GM12878 (cell line): ENCODE results near the gene CPNE5. TPM values are rescaled to one million over a fixed set of nuclear protein-coding genes. Genes with fewer than 3 reads are reported as not detected.
A peak's percentile ranks its signal among the peaks of the same experiment; 100 is the strongest.

ENCODE experiments used
- ATAC-seq: fragments of 200-7000 bp; cut with Tn5 transposase; 3 replicates; pipeline ENCODE4 v1.9.1; 2020; ENCODE audit warnings: mild to moderate bottlenecking, moderate library complexity
- BruUV-seq: library from RNA; stranded (reverse); fragments of 400-500 nt; replicated peaks from 2 replicates; lab custom pipeline; 2021; lab: Mats Ljungman, UMichigan
- CTCF ChIA-PET: fragments of 300-600 bp; sonication (Branson Sonifier 250); formaldehyde crosslinking; extraction: SDS; loops from one replicate; lab custom pipeline; 2021; ENCODE audit warnings: inconsistent platforms; lab: Yijun Ruan, JAX
- POLR2A ChIA-PET: fragments of 350-600 bp; formaldehyde crosslinking; extraction: SDS; loops from one replicate; lab custom pipeline; 2021; ENCODE audit warnings: inconsistent platforms; lab: Charles Lee
- RAD21 ChIA-PET: fragments of 300-600 bp; sonication (Branson Sonifier 250); formaldehyde crosslinking; loops from one replicate; lab custom pipeline; 2023; ENCODE audit warnings: antibody characterized with exemption; ENCODE audit not compliant: unreplicated experiment; lab: Charles Lee
- SMC1A ChIA-PET: fragments of 300-600 bp; sonication (Branson Sonifier 250); formaldehyde crosslinking; loops from one replicate; lab custom pipeline; 2023; ENCODE audit not compliant: unreplicated experiment, uncharacterized antibody; lab: Charles Lee
- DNase-seq: peaks from one replicate; pipeline ENCODE4 v3.0.0-alpha.2; 2011; ENCODE audit warnings: low read depth, low spot score
- FAIRE-seq: peaks from 3 replicates; lab custom pipeline; 2011; peaks lifted over from hg19 to GRCh38; lab: Jason Lieb, UNC
- H2AFZ ChIP-seq: 2 replicates; pipeline ENCODE4 v1.6.0; 2011; ENCODE audit warnings: low read depth, low read length, control low read depth; ENCODE audit not compliant: control insufficient read depth
- H3K27ac ChIP-seq: 2 replicates; pipeline ENCODE4 v1.5.1; 2011; ENCODE audit warnings: control low read depth; ENCODE audit not compliant: control insufficient read depth, insufficient read depth
- H3K27me3 ChIP-seq, 2 experiments: replicated peaks in 1 of 2; 2 replicates each; pipeline versions ENCODE4 v1.6.0 to v1.6.1; 2011; ENCODE audit warnings: low read length in 1 of 2; ENCODE audit not compliant: control insufficient read depth in 2 of 2, insufficient read depth in 2 of 2
- H3K36me3 ChIP-seq, 2 experiments: 2 replicates each; pipeline ENCODE4 v1.5.1; 2011; ENCODE audit warnings: low read length in 1 of 2; ENCODE audit not compliant: control insufficient read depth in 2 of 2, insufficient read depth in 2 of 2
- H3K4me1 ChIP-seq: 2 replicates; pipeline ENCODE4 v1.6.1; 2011; ENCODE audit warnings: mild to moderate bottlenecking, low read length, moderate library complexity, mixed read lengths; ENCODE audit not compliant: control insufficient read depth, insufficient read depth
- H3K4me2 ChIP-seq: 2 replicates; pipeline ENCODE4 v1.6.0; 2011; ENCODE audit warnings: control low read depth; ENCODE audit not compliant: control insufficient read depth, insufficient read depth
- H3K4me3 ChIP-seq: fragments of 200-600 bp; sonication (generic); 2 replicates; pipeline ENCODE4 v1.5.1; 2016
- H3K79me2 ChIP-seq: 2 replicates; pipeline ENCODE4 v1.6.0; 2011; ENCODE audit warnings: low read length; ENCODE audit not compliant: control insufficient read depth, insufficient read depth
- H3K9ac ChIP-seq: 2 replicates; pipeline ENCODE4 v1.8.0; 2011; ENCODE audit warnings: low read length, control low read depth, mixed read lengths; ENCODE audit not compliant: control insufficient read depth, insufficient read depth
- H3K9me3 ChIP-seq: replicated peaks from 3 replicates; pipeline ENCODE4 v1.5.1; 2011; ENCODE audit warnings: mild to moderate bottlenecking, low read length; ENCODE audit not compliant: control insufficient read depth, insufficient read depth
- H4K20me1 ChIP-seq: 2 replicates; pipeline ENCODE4 v1.6.0; 2011; ENCODE audit not compliant: control insufficient read depth, insufficient read depth
- ATF3 ChIP-seq: IDR thresholded peaks from 2 replicates; pipeline ENCODE4 v1.6.1; 2011; ENCODE audit warnings: low read depth, mild to moderate bottlenecking, low read length, moderate library complexity, borderline replicate concordance; ENCODE audit errors: extremely low read depth
- BMI1 ChIP-seq: fragments of 450-650 bp; IDR thresholded peaks from 2 replicates; pipeline ENCODE4 v1.6.1; 2016; ENCODE audit warnings: mild to moderate bottlenecking, moderate library complexity, borderline replicate concordance
- BRCA1 ChIP-seq: IDR thresholded peaks from 2 replicates; pipeline ENCODE4 v1.6.1; 2011; ENCODE audit warnings: low read depth, low read length, improper control_type of control experiment
- CBX3 ChIP-seq: fragments of 200-600 bp; sonication (generic); IDR thresholded peaks from 2 replicates; pipeline ENCODE4 v1.6.1; 2016; ENCODE audit warnings: low read depth, borderline replicate concordance
- CHD2 ChIP-seq: IDR thresholded peaks from 2 replicates; pipeline ENCODE4 v1.6.1; 2011; ENCODE audit warnings: low read depth, low read length, improper control_type of control experiment, borderline replicate concordance
- GABPA ChIP-seq: IDR thresholded peaks from 2 replicates; pipeline ENCODE4 v1.6.1; 2014; ENCODE audit warnings: antibody characterized with exemption, low read depth, mild to moderate bottlenecking, inconsistent platforms
- GATAD2B ChIP-seq: fragments of 450-650 bp; conservative IDR thresholded peaks from 2 replicates; pipeline ENCODE4 v1.6.1; 2017; ENCODE audit warnings: low read depth, mild to moderate bottlenecking, moderate library complexity
- IRF3 ChIP-seq: fragments of 450-650 bp; IDR thresholded peaks from 2 replicates; pipeline ENCODE4 v1.6.1; 2014; ENCODE audit warnings: mild to moderate bottlenecking
- JUNB ChIP-seq: IDR thresholded peaks from 2 replicates; pipeline ENCODE4 v1.6.1; 2016; ENCODE audit warnings: antibody characterized with exemption, mild to moderate bottlenecking
- RBBP5 ChIP-seq: fragments of 200-600 bp; sonication (generic); conservative IDR thresholded peaks from 2 replicates; pipeline ENCODE4 v1.6.1; 2016
- RCOR1 ChIP-seq: conservative IDR thresholded peaks from 2 replicates; pipeline ENCODE4 v1.6.1; 2012; ENCODE audit warnings: low read depth, low read length, improper control_type of control experiment
- RUNX3 ChIP-seq: IDR thresholded peaks from 2 replicates; pipeline ENCODE4 v1.6.1; 2012; ENCODE audit warnings: low read length, inconsistent platforms
- SMARCA5 ChIP-seq: fragments of 450-650 bp; IDR thresholded peaks from 2 replicates; pipeline ENCODE4 v1.6.1; 2017; ENCODE audit warnings: mild to moderate bottlenecking
- SRF ChIP-seq, 2 experiments: IDR thresholded peaks; 2 replicates each; pipeline ENCODE4 v1.6.1; 2011; ENCODE audit warnings: low read depth in 2 of 2, low read length in 2 of 2, mild to moderate bottlenecking in 1 of 2, moderate library complexity in 1 of 2
- SUPT20H ChIP-seq: IDR thresholded peaks from 2 replicates; pipeline ENCODE4 v1.6.1; 2011; ENCODE audit warnings: low read depth, mild to moderate bottlenecking, low read length, moderate library complexity, borderline replicate concordance; ENCODE audit not compliant: control insufficient read depth
- ZNF274 ChIP-seq: IDR thresholded peaks from one replicate; pipeline ENCODE4 v1.8.0; 2011; ENCODE audit not compliant: insufficient read length, insufficient read depth
- WGBS: methylation state at CpG from one replicate; pipeline ENCODE4 v1.1.6; 2016; ENCODE audit warnings: low lambda C conversion rate; ENCODE audit not compliant: insufficient replicate concordance, insufficient coverage; ENCODE audit errors: missing lambda C conversion rate; 5-methylcytosine and 5-hydroxymethylcytosine counted together
- in situ Hi-C: fragments of 300-500 bp; cut with MboI; formaldehyde crosslinking; loops from 9 replicates; pipeline ENCODE4 v1.14.3; 2018; ENCODE audit warnings: mixed read lengths
- intact Hi-C: fragments of 100-400 bp; cut with micrococcal nuclease; formaldehyde crosslinking; loops from one replicate; pipeline ENCODE4 v1.14.2; 2022; ENCODE audit not compliant: unreplicated experiment
- polyA plus RNA-seq, 11 experiments: library from polyadenylated mRNA; depleted of rRNA in 4 of 11; unstranded in 6 of 11; stranded (reverse) in 5 of 11; fragments of >200 nt; fragmentation: Nextera tagmentation in 4 of 11; fragmentation: Illumina TruSeq in 1 of 11; extraction: Ambion mirVana in 4 of 11; extraction: Trizol in 1 of 11; gene quantifications; 1 replicate in 1 of 11; 2 replicates in 10 of 11; pipeline versions ENCODE4 v1.2.1 to v1.2.3, GENCODE V29; 2011 to 2016; ENCODE audit warnings: inconsistent platforms in 2 of 11, missing spikeins in 2 of 11, low read depth in 1 of 11
- total RNA-seq, 4 experiments: library from RNA; depleted of rRNA in 3 of 4; stranded (reverse); fragments of >200 nt in 3 of 4; fragmentation: Illumina TruSeq in 1 of 4; extraction: Trizol in 1 of 4; gene quantifications; 2 replicates each; pipeline versions ENCODE4 v1.2.1 to v1.2.3, GENCODE V29; 2013 to 2021

Gene CPNE5
- total and polyA plus RNA-seq, 10 of the 15 experiments (the other 5 are each of a cell fraction or from before 2014, with no cell fraction given) = 2.4 to 39.1 (median 18.2) TPM

- Histone ChIP-seq H3K4me2 (no peak overlapping the region), H3K9me3 (no peaks in the 10 kb centered on the region), H3K4me1 (peaks cover 16% of the 10 kb centered on the region), H2AFZ (no peak overlapping the region), H3K9ac (no peak overlapping the region), H3K27ac (no peak overlapping the region), H3K36me3 (no peaks in the 10 kb centered on the region), H3K79me2 (no peaks in the 10 kb centered on the region), H3K27me3 (no peaks in the 10 kb centered on the region), H3K4me3 (no peak overlapping the region)
- ChIA-PET POLR2A (no interaction called here), SMC1A (interaction anchor here (0.7 to 1.3 kb wide), 3 partner anchors 12 to 59 kb away, joined by 3 read pairs; no protein-coding TSS in a partner anchor), RAD21 (no interaction called here), CTCF (interaction anchor here (1.0 to 1.3 kb wide), 3 partner anchors 65 to 89 kb away, joined by 3 read pairs; no protein-coding TSS in a partner anchor)
- WGBS = 61% methylated on average over 2 of the region's 2 CpGs
- BruUV-seq = no TSS peak
- intact Hi-C loops = no loop called here
- in situ Hi-C loops = no loop called here
- FAIRE-seq (no peak), DNase-seq (no peak)
- peak; percentile 17; the same call in 1 of the 2 replicates for TF ChIP-seq RUNX3
- no peak for TF ChIP-seq BMI1
- TF ChIP-seq, all 136 proteins: peak for 1
- no peaks in the 10 kb centered on the region for H4K20me1 ChIP-seq
- no peak for ATAC-seq
Measured at GRCh38 chr6:36695414-36695813, 143.8 kb downstream of the CPNE5 start.

GRCh38 chr6:36694616-36695015 lies 144.6 kb downstream of the CPNE5 start:
- FAIRE-seq (no peak), DNase-seq (no peak), ATAC-seq (no peak)
- 93% methylated on average over 6 of the region's 6 CpGs for WGBS
- POLR2A ChIA-PET = interaction anchor here (0.5 kb wide), 1 partner anchor 159 kb away, joined by 3 read pairs; no protein-coding TSS in a partner anchor
- CTCF ChIA-PET = interaction anchor here (1.5 kb wide), 1 partner anchor 71 kb away, joined by 5 read pairs; no protein-coding TSS in a partner anchor
- H3K27me3 ChIP-seq = no peaks in the 10 kb centered on the region
- no peak overlapping the region for H2AFZ ChIP-seq
- H3K4me3 ChIP-seq = no peak overlapping the region
- peaks cover 16% of the 10 kb centered on the region for H3K4me1 ChIP-seq
- no peaks in the 10 kb centered on the region for H3K79me2 ChIP-seq
- intact Hi-C loops (no loop called here), in situ Hi-C loops (no loop called here)
- no peaks in the 10 kb centered on the region for H3K9me3 ChIP-seq
- no peaks in the 10 kb centered on the region for H4K20me1 ChIP-seq
- H3K4me2 ChIP-seq = no peak overlapping the region
- SMC1A ChIA-PET = interaction anchor here (1.3 kb wide), 1 partner anchor 26 kb away, joined by 3 read pairs; no protein-coding TSS in a partner anchor
- no TSS peak for BruUV-seq
- H3K27ac ChIP-seq = no peak overlapping the region
- no peaks in the 10 kb centered on the region for H3K36me3 ChIP-seq
- RAD21 ChIA-PET = interaction anchor here (0.7 kb wide), 1 partner anchor 80 kb away, joined by 4 read pairs; no protein-coding TSS in a partner anchor
- H3K9ac ChIP-seq = no peak overlapping the region
- TF ChIP-seq IRF3 (no peak), SRF (IDR thresholded peaks at IDR 0.05; ENCODE audit: low read depth in 2 of 2, low read length in 2 of 2) (no peak), SMARCA5 (no peak), CHD2 (no peak), BRCA1 (no peak), ATF3 (no peak), GABPA (no peak), SUPT20H (no peak), RBBP5 (no peak), CBX3 (no peak), RCOR1 (no peak), ZNF274 (no peak), GATAD2B (no peak), JUNB (no peak)
